ENCODE results near the gene LAMA1.

LAMA1 gene

DNA sequence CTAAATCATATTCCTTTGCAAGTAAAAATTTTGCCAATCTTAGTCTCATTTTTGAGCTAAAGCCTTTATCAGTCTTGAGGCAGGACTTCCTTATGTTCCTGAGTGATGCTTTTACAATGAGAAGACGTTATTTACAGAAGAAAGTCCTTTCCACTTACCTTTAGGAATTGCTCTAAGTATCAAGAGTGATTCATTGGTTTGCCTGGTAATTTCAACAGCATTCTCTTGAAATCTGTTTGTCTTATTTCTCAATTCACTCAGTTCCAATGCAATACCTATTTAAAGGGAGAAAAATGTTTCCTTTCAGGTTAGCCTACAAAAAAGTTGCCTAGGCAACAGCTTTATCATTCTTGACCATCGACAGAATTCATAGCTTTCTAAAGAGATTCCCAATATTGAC lies 137.2 kb downstream of the LAMA1 start:
- no peak for DNase-seq

DNA sequence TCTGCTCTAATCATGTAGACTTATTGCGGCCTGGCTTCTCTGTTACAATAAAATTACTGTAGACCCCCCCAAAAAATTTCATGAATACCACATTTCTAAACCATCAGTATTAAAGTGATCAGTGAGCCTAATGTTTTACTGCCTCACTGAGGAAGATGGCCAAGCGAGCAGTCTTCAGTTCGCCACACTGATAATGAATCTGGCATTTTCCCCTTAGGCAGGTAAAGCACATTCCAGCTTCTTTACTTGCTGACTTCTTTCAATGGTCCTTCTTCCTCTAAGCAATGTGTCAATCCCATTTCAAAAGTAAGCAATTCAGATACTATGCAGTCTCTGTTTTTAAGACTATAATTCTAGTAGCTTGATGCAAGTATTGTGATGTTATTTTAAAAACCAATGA lies 137.6 kb downstream of the LAMA1 start:
- DNase-seq = no peak

DNA sequence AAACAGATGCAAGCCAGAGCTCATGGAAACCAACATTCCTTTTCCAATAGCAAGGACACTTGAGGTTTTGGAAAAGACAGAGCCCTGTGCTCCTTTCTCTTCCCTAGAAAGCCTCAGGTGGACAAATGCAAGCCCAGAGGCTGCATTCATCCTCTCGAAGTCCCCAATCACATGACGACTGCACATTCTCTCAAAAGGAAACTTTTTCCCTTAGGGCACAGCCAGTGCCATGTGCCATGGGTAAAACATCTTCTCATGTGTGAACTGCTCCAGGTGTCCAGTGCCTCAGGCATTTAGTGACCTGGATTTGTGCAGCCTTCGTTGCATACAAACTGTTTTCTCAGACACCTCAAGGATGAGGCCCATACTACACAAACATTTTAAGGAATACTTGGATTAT lies 140.7 kb downstream of the LAMA1 start:
- no peak for DNase-seq

DNA sequence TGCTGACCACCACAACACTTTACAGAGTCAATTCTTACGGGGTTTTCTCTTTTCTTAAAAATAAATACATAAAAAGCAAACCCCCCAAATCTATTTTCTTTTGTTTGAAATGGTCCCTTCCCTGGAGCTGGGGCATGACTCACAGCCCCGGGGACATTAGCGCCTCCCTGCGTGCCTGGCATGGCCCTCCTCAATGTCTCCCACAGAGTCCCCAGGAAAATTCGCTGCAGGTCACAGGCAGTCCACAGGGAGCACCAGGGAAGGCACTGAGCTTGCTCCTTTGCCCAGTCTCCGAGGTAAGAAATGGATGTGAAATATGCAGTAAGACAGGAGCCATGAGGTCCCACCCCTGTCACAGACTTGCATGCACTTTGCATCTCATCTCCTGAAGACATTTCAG lies 142.5 kb downstream of the LAMA1 start:
- DNase-seq = no peak

DNA sequence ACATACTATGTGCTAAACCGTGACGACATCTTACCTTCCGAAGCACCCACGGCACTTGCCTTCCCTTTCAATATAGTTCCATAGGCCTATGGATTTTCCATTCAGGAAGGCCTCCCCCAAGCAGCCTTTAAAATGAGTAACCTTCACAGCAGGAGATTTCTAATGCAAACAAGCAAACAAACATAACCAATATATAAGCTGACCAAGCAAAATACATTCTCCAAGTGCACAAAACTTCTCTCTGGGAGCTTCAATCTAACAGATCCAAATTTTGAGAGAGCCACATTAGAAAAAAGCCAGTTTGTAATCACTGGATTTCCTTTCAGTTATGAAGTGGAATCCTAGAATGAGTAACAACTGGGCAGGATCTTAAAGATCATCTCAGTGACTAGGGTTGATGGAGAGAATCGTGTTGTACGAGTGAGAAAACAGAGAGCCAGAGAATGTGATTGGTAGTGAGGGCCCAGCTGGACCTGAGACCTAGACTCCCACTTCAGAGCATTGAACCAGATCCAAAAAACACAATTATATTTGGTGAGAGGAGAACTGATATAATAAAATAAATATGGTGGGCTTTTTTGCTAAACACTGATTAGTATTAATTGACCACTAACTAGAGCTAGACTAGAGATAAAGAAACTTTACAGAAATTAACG lies 145.6 kb downstream of the LAMA1 start:
- no peak for DNase-seq

DNA sequence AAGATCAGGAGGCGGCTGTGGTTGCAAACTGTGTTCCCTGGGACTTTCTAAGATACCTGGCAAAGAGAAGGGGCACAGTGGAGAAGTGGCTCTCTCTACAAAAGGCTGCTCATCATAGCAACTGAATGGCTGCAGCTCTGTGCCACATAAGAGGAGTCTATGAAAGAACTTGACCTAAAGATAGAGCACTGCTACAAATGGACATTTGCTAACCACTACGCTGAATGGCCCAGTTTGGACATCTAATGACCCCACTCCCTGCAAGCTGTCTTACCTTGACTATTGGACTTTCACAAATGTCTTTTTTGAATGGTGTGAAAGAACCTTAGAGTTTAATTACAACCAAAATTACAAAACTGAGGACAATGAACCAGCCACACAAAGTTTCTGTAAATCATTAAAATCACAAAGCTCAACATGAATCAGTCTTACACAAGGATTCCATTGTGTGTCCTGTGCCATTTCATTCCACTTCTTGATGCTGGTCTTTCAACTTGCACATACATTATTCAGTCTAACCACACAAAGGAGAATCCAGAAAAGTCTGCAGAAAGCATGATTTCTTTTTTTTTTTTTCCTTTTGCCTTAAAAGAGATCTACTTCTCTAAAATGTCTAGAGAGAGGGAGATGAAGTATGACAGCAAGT lies 154.0 kb downstream of the LAMA1 start:
- DNase-seq = no peak

DNA sequence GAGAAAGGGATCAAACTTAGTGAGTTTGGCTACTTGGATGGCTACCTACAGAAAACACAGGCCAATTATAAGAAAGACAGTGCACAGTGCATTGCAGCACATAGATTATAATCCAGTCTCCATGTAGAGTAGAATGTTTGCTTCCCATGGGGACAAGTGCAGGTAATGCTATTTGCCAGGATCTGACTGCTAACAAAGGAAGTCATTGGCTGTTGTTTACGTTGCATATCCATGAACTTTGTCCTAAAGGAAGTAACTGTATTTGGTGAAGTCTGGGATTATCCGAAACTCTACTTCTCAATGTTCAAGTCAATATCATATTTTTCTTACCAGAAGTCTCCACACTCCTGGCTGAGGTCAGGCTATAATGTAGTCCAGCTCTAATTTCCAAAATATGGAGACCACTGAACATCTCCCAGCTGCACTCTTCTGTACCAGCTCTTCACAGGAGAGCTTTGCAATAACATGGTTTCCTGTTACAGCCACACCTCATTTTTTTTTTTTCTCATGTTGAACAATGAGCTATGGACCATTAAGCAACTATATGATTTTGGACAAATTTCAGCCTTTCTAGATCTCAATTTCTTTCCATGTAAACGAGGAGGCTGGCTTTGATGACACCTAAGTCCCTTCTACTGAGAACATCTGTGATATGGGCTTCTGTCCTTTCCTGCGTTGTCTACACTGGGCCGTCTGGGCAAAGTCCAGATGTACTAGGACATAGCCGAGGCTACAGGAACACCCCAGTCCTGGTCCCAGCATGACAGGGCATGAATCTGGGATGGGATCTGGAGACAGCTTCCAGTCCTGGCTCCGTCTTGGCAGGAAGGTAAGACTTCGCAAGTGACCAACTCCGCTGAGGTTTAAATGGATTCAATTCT lies 154.8 kb downstream of the LAMA1 start:
- no peak for DNase-seq

DNA sequence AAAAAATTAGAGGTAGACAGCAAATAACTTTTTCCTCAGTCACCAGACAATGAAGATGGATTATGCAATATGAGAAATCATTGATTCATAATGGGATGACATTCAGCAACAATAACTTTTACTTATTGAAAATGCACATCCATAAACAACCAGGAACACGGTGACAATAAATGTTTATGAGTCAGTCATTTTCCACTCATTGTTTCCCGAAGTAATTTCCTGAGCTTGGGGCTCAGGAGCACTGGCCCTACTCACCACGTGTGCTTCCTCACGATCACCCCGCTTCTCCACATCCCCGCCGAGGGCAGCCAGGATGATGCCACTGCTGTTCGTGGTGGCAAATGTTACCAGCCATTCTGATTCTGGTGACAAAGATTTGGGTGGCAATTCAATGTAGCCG lies 156.3 kb downstream of the LAMA1 start:
- no peak for DNase-seq

DNA sequence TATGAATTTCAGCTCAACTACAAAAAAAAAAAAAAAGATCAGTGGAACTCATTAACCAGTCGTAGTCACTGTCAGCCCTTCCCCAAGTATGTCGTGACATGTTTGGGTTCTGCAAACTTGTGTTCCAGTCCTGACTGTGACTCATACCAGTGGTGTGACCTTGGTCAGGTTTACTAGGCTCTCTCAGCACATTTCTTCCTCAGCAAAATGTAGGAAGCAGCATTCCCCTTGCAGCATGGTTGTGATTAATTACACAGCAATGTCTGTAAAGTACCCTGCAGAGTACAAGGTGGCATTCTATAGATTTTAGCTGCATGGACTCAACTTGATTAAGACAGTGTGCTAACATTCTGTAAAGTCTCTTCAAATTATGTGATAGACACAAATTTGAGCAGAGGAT lies 156.9 kb downstream of the LAMA1 start:
- peak; percentile 63 for DNase-seq

DNA sequence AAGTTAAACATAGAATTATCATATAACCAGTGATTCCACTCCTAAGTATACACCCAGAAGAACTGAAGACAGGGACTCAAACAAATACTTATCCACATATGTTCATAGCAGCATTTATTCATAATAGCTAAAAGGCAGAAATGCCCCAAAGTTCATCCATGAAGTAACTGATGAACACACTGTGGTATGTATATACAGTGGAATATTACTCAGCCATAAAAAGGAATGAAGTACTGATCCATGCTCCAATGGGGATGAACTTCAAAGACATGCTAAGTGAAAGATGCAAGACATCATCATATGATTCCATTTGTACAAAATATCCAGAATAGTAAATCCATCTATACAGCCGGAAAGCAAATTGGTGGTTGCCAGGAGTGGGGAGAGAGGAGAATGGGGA lies 157.5 kb downstream of the LAMA1 start:
- DNase-seq = no peak

DNA sequence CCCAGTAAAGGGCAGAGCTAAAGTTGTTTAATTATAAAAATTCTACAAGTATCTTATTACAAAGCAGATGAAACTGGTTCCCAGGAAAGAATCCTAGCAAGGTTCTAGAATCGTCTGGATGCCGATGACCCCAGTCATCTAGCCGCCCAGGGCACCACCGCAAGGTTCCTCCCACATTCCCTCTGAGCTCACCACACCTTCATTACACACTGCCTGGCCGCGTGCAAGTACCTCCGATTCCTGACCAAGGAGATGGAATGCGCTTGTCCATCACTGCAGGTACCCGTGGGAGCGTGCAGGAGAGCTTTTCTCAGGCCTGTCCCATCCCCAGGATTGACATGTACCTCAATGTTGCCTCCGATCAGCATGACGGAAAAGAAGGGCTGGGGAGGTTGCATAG lies 158.5 kb downstream of the LAMA1 start:
- DNase-seq = no peak

DNA sequence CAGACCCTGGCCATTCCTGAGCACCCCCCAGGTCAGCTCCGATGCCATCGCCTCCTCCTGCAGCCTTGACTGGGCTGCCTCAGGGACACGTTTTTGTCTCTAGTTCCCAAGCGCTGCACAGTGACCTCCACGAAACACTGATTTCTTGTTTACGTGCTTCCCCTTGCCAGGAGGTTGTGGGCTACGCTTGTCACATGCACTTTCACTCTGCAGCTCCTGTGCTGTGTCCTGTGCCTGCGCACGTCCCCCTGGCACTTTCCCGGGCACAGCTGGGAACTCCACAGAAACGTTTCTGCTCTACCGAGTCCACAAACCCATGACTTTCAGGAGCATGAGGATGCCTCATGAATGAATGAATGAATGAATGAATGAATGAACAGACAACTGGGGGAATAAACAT lies 160.6 kb downstream of the LAMA1 start:
- DNase-seq = no peak

DNA sequence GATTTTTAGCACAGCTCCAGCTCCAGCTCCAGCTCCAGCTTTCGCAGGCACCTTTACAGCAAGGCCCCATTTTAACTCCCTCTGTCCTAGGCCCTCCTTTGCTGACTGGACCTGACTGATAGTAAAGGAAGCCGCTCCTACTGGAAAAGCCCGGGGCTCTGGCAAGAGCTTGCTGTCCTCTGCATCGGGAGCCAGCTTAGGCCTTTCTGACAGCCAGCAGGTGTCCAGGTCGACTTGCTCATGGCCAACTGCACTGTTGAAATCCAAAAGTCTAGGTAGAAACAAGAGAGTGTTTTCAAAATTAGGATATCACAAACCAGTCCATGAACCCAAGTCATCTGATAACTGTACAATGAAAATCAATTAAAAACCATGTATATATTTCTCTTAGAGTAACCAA lies 161.1 kb downstream of the LAMA1 start:
- no peak for DNase-seq

DNA sequence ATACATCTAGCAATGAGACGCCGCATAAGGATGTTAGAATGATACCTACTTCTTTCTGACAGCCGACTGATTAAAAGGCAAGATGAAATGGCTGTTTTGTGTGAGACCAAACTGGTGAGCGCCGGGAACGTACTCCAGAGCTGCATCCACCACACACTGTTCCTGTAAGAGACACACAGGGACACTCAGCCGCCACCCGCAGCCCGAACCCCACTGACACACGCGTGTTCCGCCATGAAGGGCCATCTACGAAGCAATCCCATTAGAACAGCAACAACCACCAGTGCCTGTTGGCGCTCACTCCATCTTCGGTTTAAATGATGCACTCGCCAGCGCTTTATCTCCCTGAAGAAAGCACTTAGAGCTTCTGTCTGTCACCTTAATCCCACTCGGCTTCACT lies 162.3 kb downstream of the LAMA1 start:
- no peak for DNase-seq

DNA sequence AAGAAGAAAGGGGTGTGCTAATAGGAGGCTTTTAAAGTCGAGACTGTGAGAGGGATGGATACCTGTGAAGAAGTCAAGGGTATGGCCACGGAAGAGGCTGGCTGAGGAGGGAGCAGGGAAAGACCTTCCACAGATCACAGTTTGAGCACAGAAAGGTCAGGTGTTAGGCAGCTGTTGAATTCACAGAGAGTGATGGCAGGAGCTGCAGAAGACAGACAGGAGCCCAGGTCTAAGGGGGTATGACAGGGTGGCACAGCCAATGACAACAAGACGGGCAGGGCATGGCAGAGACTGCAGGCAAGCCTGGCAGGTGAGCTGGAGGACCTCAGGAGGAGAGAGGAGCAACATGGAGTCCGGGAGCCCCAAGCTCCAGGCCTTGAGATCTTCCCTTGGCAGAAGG lies 163.1 kb downstream of the LAMA1 start:
- no peak for DNase-seq

DNA sequence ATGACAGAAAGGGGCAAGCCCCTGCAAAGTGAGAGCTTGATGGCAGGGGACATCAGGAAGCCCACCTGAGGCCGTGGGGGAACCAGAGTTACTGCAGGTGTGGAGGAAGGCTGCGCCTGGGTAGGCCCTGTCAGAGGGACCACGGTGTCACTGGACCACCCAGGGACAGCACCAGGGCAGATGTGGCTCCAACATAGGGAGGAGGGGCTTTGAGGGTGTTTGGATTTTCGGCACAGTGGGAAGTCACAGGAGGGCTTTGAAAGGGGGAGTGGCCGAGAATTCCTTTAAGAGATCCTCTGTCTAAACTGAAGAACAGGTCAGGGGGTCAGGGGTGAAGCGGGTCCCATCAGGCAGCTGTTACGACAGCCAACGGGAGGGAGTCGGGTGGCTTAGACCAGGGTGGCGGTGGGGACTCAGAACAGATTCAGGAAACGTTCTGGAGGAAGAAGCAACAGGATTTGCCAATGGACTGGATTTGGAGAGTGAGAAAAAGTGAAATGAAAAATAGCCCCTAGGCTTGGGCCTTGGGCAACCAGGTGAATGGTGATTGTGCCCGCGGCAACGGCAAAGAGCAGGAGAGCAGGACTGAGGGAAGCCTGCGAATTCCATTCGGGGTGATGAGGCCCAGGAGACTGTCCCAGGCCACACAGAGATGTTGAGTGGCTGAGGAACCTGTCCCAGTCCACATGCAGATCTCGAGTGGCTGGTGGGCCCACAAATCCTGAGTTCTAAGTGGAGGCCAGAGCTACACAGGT lies 166.1 kb downstream of the LAMA1 start:
- DNase-seq = no peak

DNA sequence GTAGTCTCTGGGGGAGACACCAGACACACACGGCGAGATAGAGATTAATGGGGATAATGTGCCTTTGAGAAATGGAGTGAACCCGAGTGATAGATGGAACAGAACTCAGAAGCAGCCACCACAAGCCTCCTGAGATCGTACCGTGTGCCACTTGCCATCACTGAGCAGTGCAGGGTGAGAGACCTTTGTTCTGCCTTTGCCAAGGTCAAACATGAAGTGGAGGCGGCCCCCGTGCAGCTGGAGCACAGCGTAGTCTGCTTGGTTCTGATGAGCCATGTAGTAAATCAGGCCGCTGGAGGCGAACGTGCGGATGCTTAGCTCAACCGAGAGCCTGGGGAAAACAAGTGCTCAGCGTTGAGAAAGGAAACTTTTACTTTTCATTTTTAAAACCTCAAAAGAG lies 167.0 kb downstream of the LAMA1 start:
- DNase-seq = no peak

DNA sequence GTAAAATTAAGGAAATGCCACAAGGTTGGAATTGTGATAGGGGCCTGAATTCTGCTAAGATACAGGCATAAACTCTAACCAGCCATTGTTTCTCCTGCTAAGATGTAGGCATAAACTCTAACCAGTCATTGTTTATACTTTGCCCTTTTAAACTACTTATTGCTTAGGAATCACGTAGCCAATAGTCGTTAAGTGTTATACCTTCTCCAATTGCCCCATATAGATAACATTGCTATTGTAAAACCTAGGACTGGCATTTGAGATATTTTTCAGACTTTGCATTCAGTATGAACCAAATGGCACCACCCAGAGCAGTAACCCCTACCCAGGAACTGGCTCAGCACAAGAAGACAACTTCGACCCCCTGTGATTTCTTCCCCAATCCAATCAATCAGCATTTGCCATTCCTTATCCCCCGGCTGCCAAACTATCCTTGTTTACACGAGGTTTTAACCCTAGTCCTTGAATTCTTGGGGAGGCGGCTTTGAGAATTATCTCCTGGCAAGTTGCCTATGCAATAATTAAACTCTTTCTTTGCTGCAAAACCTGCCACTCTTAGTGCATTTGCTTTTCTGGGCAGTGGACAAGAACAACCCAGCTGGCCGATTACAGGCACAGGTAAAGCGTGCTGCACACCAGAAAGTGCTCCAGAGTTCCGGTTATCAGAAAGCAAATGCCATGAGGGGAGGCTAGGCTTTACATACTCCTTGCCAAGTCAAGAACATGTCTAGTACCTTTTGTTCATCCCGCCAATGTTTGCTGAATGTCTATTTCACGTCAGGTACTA lies 167.6 kb downstream of the LAMA1 start:
- DNase-seq = no peak

DNA sequence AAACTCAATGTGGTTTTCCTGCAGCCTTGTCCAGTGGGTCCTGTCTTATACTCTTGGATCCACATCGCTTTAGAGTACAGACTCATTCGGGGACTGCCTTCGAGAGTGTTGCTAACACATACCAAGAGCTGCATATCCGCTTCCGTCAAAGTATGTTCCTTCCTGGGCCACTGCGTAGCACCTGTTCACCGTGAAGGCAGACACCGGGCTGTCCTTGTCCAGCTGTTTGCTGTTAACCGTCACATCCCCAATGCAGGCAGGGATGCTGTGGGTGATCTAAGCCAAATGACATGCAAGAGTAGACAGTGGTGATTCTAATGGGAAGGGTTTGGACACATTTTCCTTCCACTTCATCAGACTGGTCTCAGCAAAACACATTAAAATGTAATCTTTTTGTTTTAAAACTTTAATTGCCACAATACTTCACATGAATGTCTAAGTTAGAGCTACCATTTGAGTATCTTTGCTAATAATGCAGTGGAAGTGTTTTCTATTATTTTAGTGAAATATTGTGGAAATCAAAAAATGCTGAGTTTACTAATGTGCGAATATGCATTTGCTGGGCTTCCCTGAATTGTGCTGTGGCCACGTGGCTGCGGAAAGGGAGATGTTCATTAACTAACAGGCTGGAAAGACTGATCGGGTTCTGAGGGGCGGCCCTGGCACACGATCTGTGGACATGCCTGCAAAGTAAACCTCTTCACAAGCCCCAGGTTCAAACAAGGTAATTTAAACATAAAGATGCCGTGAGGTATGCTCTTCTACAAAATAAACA lies 169.1 kb downstream of the LAMA1 start:
- DNase-seq = no peak

DNA sequence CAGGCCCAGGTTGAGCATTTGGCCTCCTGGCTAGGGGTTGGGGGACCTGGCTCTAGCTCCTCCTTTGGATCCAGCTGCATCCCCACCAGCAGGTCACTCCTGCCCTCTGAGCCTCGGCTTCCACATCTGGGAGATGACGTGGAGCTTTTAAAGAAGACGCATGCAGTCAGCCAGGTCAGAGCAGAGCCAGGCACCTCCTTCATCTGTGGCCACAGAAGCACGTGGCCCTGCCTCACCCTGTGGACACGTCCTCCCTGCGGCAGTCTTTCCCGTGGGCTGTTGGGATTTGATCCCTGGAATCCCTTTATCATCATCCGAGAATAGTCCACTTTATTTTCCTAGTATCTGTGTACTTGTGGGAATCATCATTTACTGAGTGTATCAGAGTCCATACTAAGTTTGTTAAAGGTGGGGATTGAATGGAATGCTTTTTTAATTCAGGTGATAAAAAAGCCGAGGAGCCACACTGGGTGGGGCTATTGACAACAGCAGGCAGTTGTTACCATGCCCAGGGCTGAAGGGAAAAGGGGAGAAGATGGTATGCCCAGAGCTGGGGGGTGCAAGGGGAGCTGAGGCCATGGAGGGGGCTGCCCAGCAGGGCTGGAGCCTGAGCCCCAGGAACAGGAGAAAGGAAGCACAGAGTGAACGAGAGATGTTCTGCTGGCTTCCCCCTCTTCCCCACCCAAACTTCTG lies 170.1 kb downstream of the LAMA1 start:
- no peak for DNase-seq

DNA sequence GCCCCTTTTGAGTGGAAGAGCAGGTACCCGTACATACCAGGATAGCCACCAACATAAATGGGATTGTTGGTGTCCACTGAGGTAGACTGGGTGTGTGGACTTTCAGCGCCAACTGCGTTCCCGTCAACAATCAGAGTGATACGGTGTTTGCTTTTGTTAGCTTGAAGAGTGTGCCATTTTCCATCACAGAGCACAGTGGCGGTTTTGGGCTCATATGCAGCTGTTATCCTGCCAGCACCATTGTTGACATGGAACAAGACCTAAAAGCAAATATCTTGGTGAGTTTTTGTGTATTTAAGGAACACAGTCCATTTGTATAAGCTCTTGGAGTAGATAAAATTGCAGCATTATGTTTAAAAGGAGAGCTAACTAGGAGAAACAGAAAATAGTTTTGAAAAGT lies 174.5 kb downstream of the LAMA1 start:
- DNase-seq = no peak

Measured in fibroblast of skin of scalp (primary cell).